ENCODE data around the gene PRKN.

The PRKN gene

GRCh38 chr6:162627825-162628224 lies 99.7 kb downstream of the PRKN start:
- H3K4me1 ChIP-seq (ENCODE audit: control insufficient read depth, insufficient read depth, low read length), result no peaks in the 10 kb centered on the region
- H3K9me3 ChIP-seq (ENCODE audit: control insufficient read depth, low read length), result no peaks in the 10 kb centered on the region
- H3K4me3 ChIP-seq (ENCODE audit: insufficient read depth, low read depth, low read length), result no peak overlapping the region
- H3K36me3 ChIP-seq (ENCODE audit: control insufficient read depth, insufficient read depth, low read length), result no peaks in the 10 kb centered on the region
- no peak overlapping the region for H3K27ac ChIP-seq (ENCODE audit: insufficient read depth, low read depth, low read length, poor library complexity, severe bottlenecking)
- 94 to 95% methylated on average over 5 of the region's 5 CpGs for WGBS, 2 experiments
- no peaks in the 10 kb centered on the region for H3K27me3 ChIP-seq (ENCODE audit: control insufficient read depth, insufficient read depth, low read length, poor library complexity, severe bottlenecking)

- Histone ChIP-seq H3K27ac (ENCODE audit: insufficient read depth, low read depth, low read length, poor library complexity, severe bottlenecking) (no peak overlapping the region), H3K4me3 (ENCODE audit: insufficient read depth, low read depth, low read length) (no peak overlapping the region), H3K36me3 (ENCODE audit: control insufficient read depth, insufficient read depth, low read length) (no peaks in the 10 kb centered on the region), H3K4me1 (ENCODE audit: control insufficient read depth, insufficient read depth, low read length) (no peaks in the 10 kb centered on the region), H3K27me3 (ENCODE audit: control insufficient read depth, insufficient read depth, low read length, poor library complexity, severe bottlenecking) (no peaks in the 10 kb centered on the region), H3K9me3 (ENCODE audit: control insufficient read depth, low read length) (no peaks in the 10 kb centered on the region)
- 63 to 70% methylated on average over 3 to 4 of the region's 4 CpGs for WGBS, 2 experiments
Measured at GRCh38 chr6:162627362-162627761, 100.2 kb downstream of the PRKN start.

GRCh38 chr6:162626869-162627268 lies 100.7 kb downstream of the PRKN start:
- WGBS, 2 experiments, result 91 to 100% methylated on average over 1 of the region's 1 CpG

DNA sequence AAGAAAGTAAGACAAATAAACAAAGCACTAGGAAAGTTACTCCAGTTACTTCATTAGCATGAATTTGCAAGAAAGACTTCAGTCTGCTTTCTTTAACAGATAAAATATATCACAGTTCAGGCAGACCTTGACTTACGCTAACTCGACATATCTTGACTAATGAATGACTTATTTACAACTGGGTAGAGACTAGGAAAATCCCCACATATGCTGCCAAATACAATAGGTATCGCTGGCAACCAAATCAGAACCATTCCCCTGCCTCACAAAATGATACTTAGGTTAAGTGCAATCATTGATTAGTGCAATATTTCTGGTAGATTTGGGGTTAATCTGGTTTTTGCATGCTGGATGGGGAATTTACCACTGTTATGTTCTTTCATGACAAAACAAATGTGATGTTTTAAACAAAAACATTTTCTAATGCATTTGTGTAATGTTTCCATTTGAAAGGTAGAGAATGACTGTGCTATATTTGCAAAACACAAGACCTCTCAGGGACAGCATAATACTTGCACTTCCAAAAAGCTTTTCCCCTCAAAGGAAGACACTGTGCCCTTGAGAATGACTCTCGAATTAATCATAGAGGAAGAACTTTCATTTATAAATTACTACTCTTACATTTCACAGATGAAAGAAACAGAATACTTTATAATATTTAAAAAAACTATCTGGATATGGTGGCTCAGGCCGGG lies 101.6 kb downstream of the PRKN start:
- H3K36me3 ChIP-seq (ENCODE audit: control insufficient read depth, insufficient read depth, low read length), result no peaks in the 10 kb centered on the region
- no peak overlapping the region for H3K4me3 ChIP-seq (ENCODE audit: insufficient read depth, low read depth, low read length)
- no peaks in the 10 kb centered on the region for H3K4me1 ChIP-seq (ENCODE audit: control insufficient read depth, insufficient read depth, low read length)
- no peak overlapping the region for H3K27ac ChIP-seq (ENCODE audit: insufficient read depth, low read depth, low read length, poor library complexity, severe bottlenecking)
- WGBS, 2 experiments, result 67 to 71% methylated on average over 5 of the region's 5 CpGs
- no peaks in the 10 kb centered on the region for H3K27me3 ChIP-seq (ENCODE audit: control insufficient read depth, insufficient read depth, low read length, poor library complexity, severe bottlenecking)
- H3K9me3 ChIP-seq (ENCODE audit: control insufficient read depth, low read length), result no peaks in the 10 kb centered on the region

More at GRCh38 chr6:162626869-162627268, 100.7 kb downstream of the PRKN start:
- no peaks in the 10 kb centered on the region for H3K36me3 ChIP-seq (ENCODE audit: control insufficient read depth, insufficient read depth, low read length)
- H3K27ac ChIP-seq (ENCODE audit: insufficient read depth, low read depth, low read length, poor library complexity, severe bottlenecking), result no peak overlapping the region
- no peaks in the 10 kb centered on the region for H3K4me1 ChIP-seq (ENCODE audit: control insufficient read depth, insufficient read depth, low read length)
- no peaks in the 10 kb centered on the region for H3K9me3 ChIP-seq (ENCODE audit: control insufficient read depth, low read length)
- H3K4me3 ChIP-seq (ENCODE audit: insufficient read depth, low read depth, low read length), result no peak overlapping the region
- H3K27me3 ChIP-seq (ENCODE audit: control insufficient read depth, insufficient read depth, low read length, poor library complexity, severe bottlenecking), result no peaks in the 10 kb centered on the region

DNA sequence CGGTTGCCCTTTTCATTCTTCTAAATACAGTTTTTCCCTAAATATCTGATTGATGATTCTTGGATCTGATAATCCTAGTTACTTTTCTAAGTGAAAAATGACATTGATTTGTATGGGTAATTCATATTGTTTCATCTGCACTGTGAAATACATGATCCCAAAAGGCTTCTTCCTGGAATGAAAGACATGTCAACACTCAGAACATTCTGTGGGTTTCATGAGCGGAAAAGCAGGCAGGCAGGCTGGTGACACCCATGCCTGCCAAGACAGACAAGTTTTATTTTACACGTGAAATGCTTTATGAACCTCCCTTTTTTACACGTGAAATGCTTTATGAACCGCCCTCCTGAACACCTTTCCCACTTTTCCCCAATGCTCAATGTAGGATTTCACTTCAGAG lies 105.0 kb downstream of the PRKN start:
- Histone ChIP-seq H3K4me3 (ENCODE audit: insufficient read depth, low read depth, low read length) (no peak overlapping the region), H3K27me3 (ENCODE audit: control insufficient read depth, insufficient read depth, low read length, poor library complexity, severe bottlenecking) (no peaks in the 10 kb centered on the region), H3K4me1 (ENCODE audit: control insufficient read depth, insufficient read depth, low read length) (no peaks in the 10 kb centered on the region), H3K36me3 (ENCODE audit: control insufficient read depth, insufficient read depth, low read length) (no peaks in the 10 kb centered on the region), H3K9me3 (ENCODE audit: control insufficient read depth, low read length) (no peaks in the 10 kb centered on the region), H3K27ac (ENCODE audit: insufficient read depth, low read depth, low read length, poor library complexity, severe bottlenecking) (no peak overlapping the region)
- WGBS, 2 experiments, result 75 to 76% methylated on average over 5 of the region's 5 CpGs

DNA sequence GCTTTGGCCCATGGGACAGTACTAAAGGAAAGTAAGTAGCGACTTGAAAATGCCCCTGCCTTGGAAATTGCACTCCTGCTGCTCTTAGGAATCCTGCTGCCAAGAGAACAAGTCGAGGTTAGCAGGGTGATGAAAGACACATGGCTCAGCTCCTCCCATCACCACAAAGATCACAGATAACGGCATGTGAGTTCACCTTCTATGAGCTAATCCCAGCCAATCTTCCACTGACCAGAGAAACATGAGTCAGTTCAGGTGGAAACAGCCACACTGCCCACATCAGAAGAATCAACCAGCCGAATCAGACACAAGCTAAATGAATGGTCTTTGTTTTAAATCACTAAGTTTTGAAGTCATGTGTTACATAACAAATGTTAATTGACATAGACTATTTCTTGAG lies 106.3 kb downstream of the PRKN start:
- no peaks in the 10 kb centered on the region for H3K36me3 ChIP-seq (ENCODE audit: control insufficient read depth, insufficient read depth, low read length)
- H3K27me3 ChIP-seq (ENCODE audit: control insufficient read depth, insufficient read depth, low read length, poor library complexity, severe bottlenecking), result no peaks in the 10 kb centered on the region
- no peaks in the 10 kb centered on the region for H3K4me1 ChIP-seq (ENCODE audit: control insufficient read depth, insufficient read depth, low read length)
- no peaks in the 10 kb centered on the region for H3K9me3 ChIP-seq (ENCODE audit: control insufficient read depth, low read length)
- H3K4me3 ChIP-seq (ENCODE audit: insufficient read depth, low read depth, low read length), result no peak overlapping the region
- 29 to 42% methylated on average over 4 of the region's 4 CpGs for WGBS, 2 experiments
- H3K27ac ChIP-seq (ENCODE audit: insufficient read depth, low read depth, low read length, poor library complexity, severe bottlenecking), result no peak overlapping the region

GRCh38 chr6:162620073-162620472 lies 107.5 kb downstream of the PRKN start:
- H3K27ac ChIP-seq (ENCODE audit: insufficient read depth, low read depth, low read length, poor library complexity, severe bottlenecking), result no peak overlapping the region
- H3K27me3 ChIP-seq (ENCODE audit: control insufficient read depth, insufficient read depth, low read length, poor library complexity, severe bottlenecking), result no peaks in the 10 kb centered on the region
- no peaks in the 10 kb centered on the region for H3K9me3 ChIP-seq (ENCODE audit: control insufficient read depth, low read length)
- 100% methylated on average over 2 of the region's 2 CpGs for WGBS, 2 experiments
- no peaks in the 10 kb centered on the region for H3K36me3 ChIP-seq (ENCODE audit: control insufficient read depth, insufficient read depth, low read length)
- H3K4me1 ChIP-seq (ENCODE audit: control insufficient read depth, insufficient read depth, low read length), result no peaks in the 10 kb centered on the region
- no peak overlapping the region for H3K4me3 ChIP-seq (ENCODE audit: insufficient read depth, low read depth, low read length)

DNA sequence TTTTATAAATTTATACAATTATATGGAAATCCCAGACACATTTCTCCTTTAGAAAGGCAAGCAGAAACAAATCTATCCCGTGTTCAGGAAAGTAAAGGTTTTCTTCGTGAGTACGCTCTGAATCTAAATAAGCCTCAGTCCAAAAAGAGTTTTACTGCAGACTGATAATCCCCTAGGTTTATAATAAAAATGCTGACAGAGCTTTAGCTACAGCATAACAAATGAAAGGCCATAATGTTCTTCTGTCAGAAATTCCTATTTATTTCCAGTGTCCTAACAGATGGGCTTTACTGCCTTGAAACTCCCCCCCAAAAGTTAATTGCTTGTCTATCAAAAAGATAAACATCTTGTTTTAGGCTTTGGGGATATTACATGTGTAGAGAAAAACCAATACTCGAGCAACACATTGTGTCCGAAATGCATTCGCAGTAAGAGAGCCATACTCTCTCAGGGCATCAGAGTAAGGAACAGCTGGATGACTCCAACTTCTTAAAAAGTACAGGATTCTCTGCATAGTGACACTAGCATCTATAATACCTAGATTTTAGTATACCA lies 109.0 kb downstream of the PRKN start:
- Histone ChIP-seq H3K4me1 (ENCODE audit: control insufficient read depth, insufficient read depth, low read length) (no peaks in the 10 kb centered on the region), H3K27ac (ENCODE audit: insufficient read depth, low read depth, low read length, poor library complexity, severe bottlenecking) (no peak overlapping the region), H3K27me3 (ENCODE audit: control insufficient read depth, insufficient read depth, low read length, poor library complexity, severe bottlenecking) (no peaks in the 10 kb centered on the region), H3K36me3 (ENCODE audit: control insufficient read depth, insufficient read depth, low read length) (no peaks in the 10 kb centered on the region), H3K9me3 (ENCODE audit: control insufficient read depth, low read length) (no peaks in the 10 kb centered on the region), H3K4me3 (ENCODE audit: insufficient read depth, low read depth, low read length) (no peak overlapping the region)
- 96 to 97% methylated on average over 6 of the region's 6 CpGs for WGBS, 2 experiments

- no peak overlapping the region for H3K4me3 ChIP-seq (ENCODE audit: insufficient read depth, low read depth, low read length)
Measured at GRCh38 chr6:162615016-162615705, 112.4 kb downstream of the PRKN start.

GRCh38 chr6:162613310-162613709 lies 114.3 kb downstream of the PRKN start:
- H3K4me1 ChIP-seq (ENCODE audit: control insufficient read depth, insufficient read depth, low read length), result no peaks in the 10 kb centered on the region
- no peaks in the 10 kb centered on the region for H3K9me3 ChIP-seq (ENCODE audit: control insufficient read depth, low read length)
- H3K27me3 ChIP-seq (ENCODE audit: control insufficient read depth, insufficient read depth, low read length, poor library complexity, severe bottlenecking), result no peaks in the 10 kb centered on the region
- WGBS, 2 experiments, result 98% methylated on average over 2 of the region's 2 CpGs
- no peak overlapping the region for H3K4me3 ChIP-seq (ENCODE audit: insufficient read depth, low read depth, low read length)
- no peak overlapping the region for H3K27ac ChIP-seq (ENCODE audit: insufficient read depth, low read depth, low read length, poor library complexity, severe bottlenecking)
- no peaks in the 10 kb centered on the region for H3K36me3 ChIP-seq (ENCODE audit: control insufficient read depth, insufficient read depth, low read length)

More at GRCh38 chr6:162615016-162615705, 112.4 kb downstream of the PRKN start:
- no peaks in the 10 kb centered on the region for H3K4me1 ChIP-seq (ENCODE audit: control insufficient read depth, insufficient read depth, low read length)
- H3K36me3 ChIP-seq (ENCODE audit: control insufficient read depth, insufficient read depth, low read length), result no peaks in the 10 kb centered on the region
- no peak overlapping the region for H3K27ac ChIP-seq (ENCODE audit: insufficient read depth, low read depth, low read length, poor library complexity, severe bottlenecking)
- no peaks in the 10 kb centered on the region for H3K9me3 ChIP-seq (ENCODE audit: control insufficient read depth, low read length)
- 92% methylated on average over 1 to 2 of the region's 2 CpGs for WGBS, 2 experiments
- no peaks in the 10 kb centered on the region for H3K27me3 ChIP-seq (ENCODE audit: control insufficient read depth, insufficient read depth, low read length, poor library complexity, severe bottlenecking)
